Panc1 (cell line): ENCODE measurements around the gene QPCT. TPM values are rescaled to one million over a fixed set of nuclear protein-coding genes. Genes with fewer than 3 reads are reported as not detected.

Source experiments
- ATAC-seq: fragments of 200-7000 bp; cut with Tn5 transposase; 2 replicates; pipeline ENCODE4 v1.9.1; 2020; ENCODE audit warnings: mild to moderate bottlenecking, moderate library complexity
- BruUV-seq: library from RNA; stranded (reverse); fragments of 400-500 nt; replicated peaks from 2 replicates; lab custom pipeline; 2021; lab: Mats Ljungman, UMichigan
- CTCF ChIA-PET: fragments of 300-600 bp; sonication (Branson Sonifier 250); formaldehyde crosslinking; loops from one replicate; lab custom pipeline; 2022; ENCODE audit warnings: antibody characterized with exemption; lab: Charles Lee
- POLR2A ChIA-PET: fragments of 300-600 bp; sonication (Branson Sonifier 250); formaldehyde crosslinking; loops from one replicate; lab custom pipeline; 2022; ENCODE audit warnings: antibody characterized with exemption; lab: Charles Lee
- DNase-seq: peaks from one replicate; pipeline ENCODE4 v3.0.0-alpha.2; 2010; ENCODE audit warnings: low read depth, low spot score
- H3K27ac ChIP-seq: 2 replicates; pipeline ENCODE4 v1.5.1; 2011; ENCODE audit warnings: mild to moderate bottlenecking, low read length, inconsistent platforms
- H3K27me3 ChIP-seq: fragments of 200-500 bp; sonication (Bioruptor generic); 2 replicates; pipeline ENCODE4 v1.6.0; 2014; ENCODE audit warnings: low read length, inconsistent platforms; ENCODE audit not compliant: control insufficient read depth, insufficient read depth
- H3K36me3 ChIP-seq: fragments of 200-500 bp; sonication (Bioruptor generic); 2 replicates; pipeline ENCODE4 v1.5.1; 2014; ENCODE audit warnings: inconsistent platforms, mild to moderate bottlenecking, low read length, moderate library complexity; ENCODE audit not compliant: control insufficient read depth, insufficient read depth
- H3K4me1 ChIP-seq: 2 replicates; pipeline ENCODE4 v1.5.1; 2011; ENCODE audit warnings: inconsistent platforms, mild to moderate bottlenecking, low read length, moderate library complexity; ENCODE audit not compliant: control insufficient read depth, insufficient read depth
- H3K4me3 ChIP-seq, 2 experiments: 2 replicates each; pipeline ENCODE4 v1.5.1; 2011 to 2012; ENCODE audit warnings: low read depth in 2 of 2, low read length in 2 of 2, mild to moderate bottlenecking in 2 of 2, inconsistent platforms in 1 of 2, moderate library complexity in 1 of 2
- H3K9me3 ChIP-seq: fragments of 200-500 bp; sonication (Bioruptor generic); 2 replicates; pipeline ENCODE4 v1.5.1; 2014; ENCODE audit warnings: low read depth, mild to moderate bottlenecking, inconsistent platforms, low read length, moderate library complexity; ENCODE audit not compliant: control insufficient read depth, insufficient read depth
- POLR2AphosphoS5 ChIP-seq: IDR thresholded peaks from 2 replicates; pipeline ENCODE4 v1.6.1; 2012; ENCODE audit warnings: mild to moderate bottlenecking, low read depth, low read length, moderate library complexity
- SIN3A ChIP-seq: IDR thresholded peaks from 2 replicates; pipeline ENCODE4 v1.6.1; 2012; ENCODE audit warnings: low read depth, mild to moderate bottlenecking, low read length, moderate library complexity, borderline replicate concordance; ENCODE audit not compliant: insufficient read depth
- TCF7L2 ChIP-seq: IDR thresholded peaks from 2 replicates; pipeline ENCODE4 v1.6.1; 2011; ENCODE audit warnings: mild to moderate bottlenecking, low read depth, low read length, inconsistent platforms
- in situ Hi-C: cut with HindIII; loops from 2 replicates; pipeline ENCODE4 v1.10.0; 2016; ENCODE audit warnings: low sequenced_read_pairs, low pct_unique_long_range_greater_than_20kb
- intact Hi-C: fragments of 100-400 bp; cut with micrococcal nuclease; formaldehyde crosslinking; loops from one replicate; pipeline ENCODE4 v1.10.0; 2022; ENCODE audit not compliant: unreplicated experiment
- total RNA-seq: library from RNA; stranded (reverse); gene quantifications from one replicate; pipeline ENCODE4 v1.2.1, GENCODE V29; 2021; ENCODE audit not compliant: unreplicated experiment
- TF ChIP-seq, protein P1 (sequence below): fragments of 450-650 bp; IDR thresholded peaks from 2 replicates; pipeline ENCODE4 v1.5.1; 2017; ENCODE audit warnings: mild to moderate bottlenecking
- TF ChIP-seq, protein P2 (sequence below), 2 experiments: IDR thresholded peaks; 2 replicates each; pipeline ENCODE4 v1.6.1; 2011 to 2012; ENCODE audit warnings: low read depth in 2 of 2, control low read depth in 1 of 2, low read length in 1 of 2, mild to moderate bottlenecking in 1 of 2, moderate library complexity in 1 of 2; ENCODE audit not compliant: insufficient read depth in 1 of 2

The QPCT gene
- total RNA-seq, 1 experiment from 2014 or later, result 2.3 TPM

GRCh38 chr2:37340637-37341036 lies 3.8 kb upstream of the QPCT start:
- DNase-seq (no peak), ATAC-seq (no peak)
- POLR2A ChIA-PET, result interaction anchor here (0.6 kb wide), 1 partner anchor 513 kb away, joined by 4 read pairs; no protein-coding TSS in a partner anchor
- H3K27ac ChIP-seq, result no peak overlapping the region
- no peaks in the 10 kb centered on the region for H3K9me3 ChIP-seq
- 0 out of 2 replicates have a peak, but pooled peaks cover 2% of the 10 kb centered on the region for H3K4me1 ChIP-seq
- H3K4me3 ChIP-seq, result no peak overlapping the region
- intact Hi-C loops (no loop called here), in situ Hi-C loops (no loop called here)
- no TSS peak for BruUV-seq
- no peaks in the 10 kb centered on the region; the same call in none of the 2 replicates for H3K27me3 ChIP-seq
- H3K36me3 ChIP-seq, result no peaks in the 10 kb centered on the region
- CTCF ChIA-PET, result interaction anchor here (0.7 kb wide), 1 partner anchor 16 kb away, joined by 4 read pairs; the partner anchor contains the start of gene PRKD3
- no peak for TF ChIP-seq SIN3A
- TF ChIP-seq, protein P1, sequence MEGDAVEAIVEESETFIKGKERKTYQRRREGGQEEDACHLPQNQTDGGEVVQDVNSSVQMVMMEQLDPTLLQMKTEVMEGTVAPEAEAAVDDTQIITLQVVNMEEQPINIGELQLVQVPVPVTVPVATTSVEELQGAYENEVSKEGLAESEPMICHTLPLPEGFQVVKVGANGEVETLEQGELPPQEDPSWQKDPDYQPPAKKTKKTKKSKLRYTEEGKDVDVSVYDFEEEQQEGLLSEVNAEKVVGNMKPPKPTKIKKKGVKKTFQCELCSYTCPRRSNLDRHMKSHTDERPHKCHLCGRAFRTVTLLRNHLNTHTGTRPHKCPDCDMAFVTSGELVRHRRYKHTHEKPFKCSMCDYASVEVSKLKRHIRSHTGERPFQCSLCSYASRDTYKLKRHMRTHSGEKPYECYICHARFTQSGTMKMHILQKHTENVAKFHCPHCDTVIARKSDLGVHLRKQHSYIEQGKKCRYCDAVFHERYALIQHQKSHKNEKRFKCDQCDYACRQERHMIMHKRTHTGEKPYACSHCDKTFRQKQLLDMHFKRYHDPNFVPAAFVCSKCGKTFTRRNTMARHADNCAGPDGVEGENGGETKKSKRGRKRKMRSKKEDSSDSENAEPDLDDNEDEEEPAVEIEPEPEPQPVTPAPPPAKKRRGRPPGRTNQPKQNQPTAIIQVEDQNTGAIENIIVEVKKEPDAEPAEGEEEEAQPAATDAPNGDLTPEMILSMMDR, result no peak
- no peak for TF ChIP-seq TCF7L2
- TF ChIP-seq POLR2AphosphoS5, result no peak
- TF ChIP-seq, protein P2, sequence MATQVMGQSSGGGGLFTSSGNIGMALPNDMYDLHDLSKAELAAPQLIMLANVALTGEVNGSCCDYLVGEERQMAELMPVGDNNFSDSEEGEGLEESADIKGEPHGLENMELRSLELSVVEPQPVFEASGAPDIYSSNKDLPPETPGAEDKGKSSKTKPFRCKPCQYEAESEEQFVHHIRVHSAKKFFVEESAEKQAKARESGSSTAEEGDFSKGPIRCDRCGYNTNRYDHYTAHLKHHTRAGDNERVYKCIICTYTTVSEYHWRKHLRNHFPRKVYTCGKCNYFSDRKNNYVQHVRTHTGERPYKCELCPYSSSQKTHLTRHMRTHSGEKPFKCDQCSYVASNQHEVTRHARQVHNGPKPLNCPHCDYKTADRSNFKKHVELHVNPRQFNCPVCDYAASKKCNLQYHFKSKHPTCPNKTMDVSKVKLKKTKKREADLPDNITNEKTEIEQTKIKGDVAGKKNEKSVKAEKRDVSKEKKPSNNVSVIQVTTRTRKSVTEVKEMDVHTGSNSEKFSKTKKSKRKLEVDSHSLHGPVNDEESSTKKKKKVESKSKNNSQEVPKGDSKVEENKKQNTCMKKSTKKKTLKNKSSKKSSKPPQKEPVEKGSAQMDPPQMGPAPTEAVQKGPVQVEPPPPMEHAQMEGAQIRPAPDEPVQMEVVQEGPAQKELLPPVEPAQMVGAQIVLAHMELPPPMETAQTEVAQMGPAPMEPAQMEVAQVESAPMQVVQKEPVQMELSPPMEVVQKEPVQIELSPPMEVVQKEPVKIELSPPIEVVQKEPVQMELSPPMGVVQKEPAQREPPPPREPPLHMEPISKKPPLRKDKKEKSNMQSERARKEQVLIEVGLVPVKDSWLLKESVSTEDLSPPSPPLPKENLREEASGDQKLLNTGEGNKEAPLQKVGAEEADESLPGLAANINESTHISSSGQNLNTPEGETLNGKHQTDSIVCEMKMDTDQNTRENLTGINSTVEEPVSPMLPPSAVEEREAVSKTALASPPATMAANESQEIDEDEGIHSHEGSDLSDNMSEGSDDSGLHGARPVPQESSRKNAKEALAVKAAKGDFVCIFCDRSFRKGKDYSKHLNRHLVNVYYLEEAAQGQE (IDR thresholded peaks at IDR 0.05; ENCODE audit: insufficient read depth in 1 of 2, low read depth in 2 of 2, low read length in 1 of 2), result no peak

GRCh38 chr2:37342591-37343220 lies 1.7 kb upstream of the QPCT start:
- intact Hi-C loops, result no loop called here
- CTCF ChIA-PET, result interaction anchor here (0.6 kb wide), 1 partner anchor 341 kb away, joined by 3 read pairs; no protein-coding TSS in a partner anchor

More at GRCh38 chr2:37342591-37343220, 1.7 kb upstream of the QPCT start:
- Histone ChIP-seq H3K4me3 (no peak overlapping the region), H3K9me3 (no peaks in the 10 kb centered on the region), H3K27me3 (no peaks in the 10 kb centered on the region; the same call in none of the 2 replicates), H3K4me1 (0 out of 2 replicates have a peak, but pooled peaks cover 2% of the 10 kb centered on the region), H3K36me3 (no peaks in the 10 kb centered on the region), H3K27ac (no peak overlapping the region)
- in situ Hi-C loops, result no loop called here
- no TSS peak for BruUV-seq
- DNase-seq, result no peak
- TF ChIP-seq SIN3A, result no peak
- POLR2A ChIA-PET, result no interaction called here
- ATAC-seq, result no peak
